WTC11 (cell line): ENCODE data around the gene NRBF2. TPM values are rescaled to one million over a fixed set of nuclear protein-coding genes. Genes with fewer than 3 reads are reported as not detected.

Experiments used
- CBFB ChIP-seq: sonication (generic); formaldehyde crosslinking; IDR thresholded peaks from 2 replicates; pipeline ENCODE4 v1.8.1; 2022; ENCODE audit warnings: mild to moderate bottlenecking, low read depth, missing genetic modification reagents
- FOXJ3 ChIP-seq: sonication (generic); formaldehyde crosslinking; IDR thresholded peaks from 2 replicates; pipeline ENCODE4 v1.9.0; 2021; ENCODE audit warnings: missing genetic modification reagents, mild to moderate bottlenecking, borderline replicate concordance
- JAZF1 ChIP-seq: fragments of 250-450 bp; sonication (Bioruptor Pico); IDR thresholded peaks from 2 replicates; pipeline ENCODE4 v1.9.0; 2021; ENCODE audit warnings: moderate library complexity, mild to moderate bottlenecking, inconsistent platforms
- MYBL2 ChIP-seq: sonication (generic); formaldehyde crosslinking; IDR thresholded peaks from 2 replicates; pipeline ENCODE4 v1.8.1; 2023; ENCODE audit warnings: mild to moderate bottlenecking, moderate library complexity, missing genetic modification reagents
- RELA ChIP-seq: sonication (generic); formaldehyde crosslinking; IDR thresholded peaks from 2 replicates; pipeline ENCODE4 v1.8.1; 2022; ENCODE audit warnings: missing genetic modification reagents, mild to moderate bottlenecking, borderline replicate concordance
- SMAD3 ChIP-seq: sonication (generic); formaldehyde crosslinking; IDR thresholded peaks from 2 replicates; pipeline ENCODE4 v1.8.0; 2022; ENCODE audit warnings: missing genetic modification reagents, mild to moderate bottlenecking, borderline replicate concordance
- ZBTB21 ChIP-seq: sonication (generic); formaldehyde crosslinking; IDR thresholded peaks from 2 replicates; pipeline ENCODE4 v1.8.1; 2023; ENCODE audit warnings: mild to moderate bottlenecking, missing genetic modification reagents, borderline replicate concordance
- ZNF138 ChIP-seq: sonication (generic); formaldehyde crosslinking; conservative IDR thresholded peaks from 2 replicates; pipeline ENCODE4 v1.8.1; 2022; ENCODE audit warnings: mild to moderate bottlenecking, moderate library complexity, missing genetic modification reagents
- ZNF219 ChIP-seq: sonication (generic); formaldehyde crosslinking; IDR thresholded peaks from 2 replicates; pipeline ENCODE4 v1.8.0; 2023; ENCODE audit warnings: missing genetic modification reagents, mild to moderate bottlenecking, borderline replicate concordance
- ZNF317 ChIP-seq: sonication (generic); formaldehyde crosslinking; IDR thresholded peaks from 2 replicates; pipeline ENCODE4 v1.8.1; 2023; ENCODE audit warnings: low read depth, mild to moderate bottlenecking, moderate library complexity, missing genetic modification reagents, borderline replicate concordance
- ZNF423 ChIP-seq: fragments of 250-450 bp; sonication (Bioruptor Pico); IDR thresholded peaks from 2 replicates; pipeline ENCODE4 v2.1.2; 2022; ENCODE audit warnings: mild to moderate bottlenecking, moderate library complexity
- total RNA-seq: library from RNA; stranded (reverse); gene quantifications from 3 replicates; pipeline ENCODE4 v1.2.3, GENCODE V29; 2021
- TF ChIP-seq, protein P1 (sequence below): fragments of 250-450 bp; sonication (Bioruptor Pico); IDR thresholded peaks from 2 replicates; pipeline ENCODE4 v1.8.0; 2021; ENCODE audit warnings: mild to moderate bottlenecking
- TF ChIP-seq, protein P2 (sequence below): sonication (generic); formaldehyde crosslinking; IDR thresholded peaks from 2 replicates; pipeline ENCODE4 v1.8.0; 2022; ENCODE audit warnings: mild to moderate bottlenecking, missing genetic modification reagents
- TF ChIP-seq, protein P3 (sequence below): sonication (generic); formaldehyde crosslinking; IDR thresholded peaks from 2 replicates; pipeline ENCODE4 v1.8.0; 2023; ENCODE audit warnings: missing genetic modification reagents
- TF ChIP-seq, protein P4 (sequence below): fragments of 250-450 bp; sonication (Bioruptor Pico); IDR thresholded peaks from 2 replicates; pipeline ENCODE4 v2.1.2; 2022; ENCODE audit warnings: mild to moderate bottlenecking, moderate library complexity
- TF ChIP-seq, protein P5 (sequence below): fragments of 250-450 bp; sonication (Bioruptor Pico); IDR thresholded peaks from 2 replicates; pipeline ENCODE4 v1.9.0; 2021; ENCODE audit warnings: mild to moderate bottlenecking
- TF ChIP-seq, protein P6 (sequence below): sonication (generic); formaldehyde crosslinking; IDR thresholded peaks from 2 replicates; pipeline ENCODE4 v1.8.1; 2022; ENCODE audit warnings: mild to moderate bottlenecking, missing genetic modification reagents, moderate library complexity, borderline replicate concordance
- TF ChIP-seq, protein P7 (sequence below): sonication (generic); formaldehyde crosslinking; IDR thresholded peaks from 2 replicates; pipeline ENCODE4 v1.8.1; 2023; ENCODE audit warnings: mild to moderate bottlenecking, missing genetic modification reagents, moderate library complexity
- TF ChIP-seq, protein P8 (sequence below): sonication (generic); formaldehyde crosslinking; IDR thresholded peaks from 2 replicates; pipeline ENCODE4 v1.8.1; 2023; ENCODE audit warnings: mild to moderate bottlenecking, missing genetic modification reagents
- TF ChIP-seq, protein P9 (sequence below): fragments of 250-450 bp; sonication (Bioruptor Pico); IDR thresholded peaks from 2 replicates; pipeline ENCODE4 v1.9.0; 2021; ENCODE audit warnings: moderate library complexity, mild to moderate bottlenecking, inconsistent platforms, borderline replicate concordance
- TF ChIP-seq, protein P10 (sequence below): fragments of 200-600 bp; IDR thresholded peaks from 2 replicates; pipeline ENCODE4 v1.8.0; 2022; ENCODE audit warnings: antibody characterized with exemption

NRBF2 gene
- total RNA-seq, 1 experiment from 2014 or later: 25.9 TPM

DNA sequence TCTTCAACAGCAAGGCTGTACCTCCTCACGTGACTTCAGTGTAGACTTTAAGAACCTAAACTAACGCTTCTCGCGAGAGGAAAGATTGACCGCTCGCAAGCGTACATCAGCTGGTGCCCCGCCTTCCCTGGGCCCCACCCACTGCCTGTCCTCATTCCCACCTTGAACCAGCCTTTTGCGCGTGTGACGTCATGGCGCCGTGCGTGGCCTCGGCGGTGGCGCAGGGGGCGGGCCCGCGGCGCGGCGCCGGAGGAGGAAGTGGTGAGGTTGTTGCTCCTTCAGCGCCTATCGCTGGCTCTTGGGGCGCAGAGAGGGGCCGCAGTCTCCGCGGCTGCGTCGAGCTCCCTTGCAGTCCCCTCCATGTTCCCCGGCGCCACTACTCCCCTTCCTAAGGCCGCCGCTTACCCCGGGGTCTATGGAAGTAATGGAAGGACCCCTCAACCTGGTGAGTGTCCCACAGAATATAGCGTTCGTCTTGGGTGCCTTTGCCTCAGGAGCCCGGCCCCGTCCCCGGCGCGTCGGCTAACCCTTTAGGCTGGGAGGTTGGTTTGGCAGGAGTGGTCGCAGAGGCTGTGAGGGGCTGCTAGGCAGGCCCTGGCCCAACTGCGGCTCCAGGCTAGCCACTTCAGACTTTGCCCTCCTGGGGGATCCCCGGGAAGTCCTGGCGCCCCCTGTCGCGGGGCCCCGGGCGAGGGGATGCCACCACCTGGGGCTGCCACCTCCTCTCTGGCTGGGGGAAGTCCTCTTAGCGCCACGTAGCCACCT, at the start of gene NRBF2 (continued):
- no peak for TF ChIP-seq RELA
- TF ChIP-seq, protein P1, sequence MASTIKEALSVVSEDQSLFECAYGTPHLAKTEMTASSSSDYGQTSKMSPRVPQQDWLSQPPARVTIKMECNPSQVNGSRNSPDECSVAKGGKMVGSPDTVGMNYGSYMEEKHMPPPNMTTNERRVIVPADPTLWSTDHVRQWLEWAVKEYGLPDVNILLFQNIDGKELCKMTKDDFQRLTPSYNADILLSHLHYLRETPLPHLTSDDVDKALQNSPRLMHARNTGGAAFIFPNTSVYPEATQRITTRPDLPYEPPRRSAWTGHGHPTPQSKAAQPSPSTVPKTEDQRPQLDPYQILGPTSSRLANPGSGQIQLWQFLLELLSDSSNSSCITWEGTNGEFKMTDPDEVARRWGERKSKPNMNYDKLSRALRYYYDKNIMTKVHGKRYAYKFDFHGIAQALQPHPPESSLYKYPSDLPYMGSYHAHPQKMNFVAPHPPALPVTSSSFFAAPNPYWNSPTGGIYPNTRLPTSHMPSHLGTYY (CRISPR knock-in tag): no peak
- TF ChIP-seq, protein P2, sequence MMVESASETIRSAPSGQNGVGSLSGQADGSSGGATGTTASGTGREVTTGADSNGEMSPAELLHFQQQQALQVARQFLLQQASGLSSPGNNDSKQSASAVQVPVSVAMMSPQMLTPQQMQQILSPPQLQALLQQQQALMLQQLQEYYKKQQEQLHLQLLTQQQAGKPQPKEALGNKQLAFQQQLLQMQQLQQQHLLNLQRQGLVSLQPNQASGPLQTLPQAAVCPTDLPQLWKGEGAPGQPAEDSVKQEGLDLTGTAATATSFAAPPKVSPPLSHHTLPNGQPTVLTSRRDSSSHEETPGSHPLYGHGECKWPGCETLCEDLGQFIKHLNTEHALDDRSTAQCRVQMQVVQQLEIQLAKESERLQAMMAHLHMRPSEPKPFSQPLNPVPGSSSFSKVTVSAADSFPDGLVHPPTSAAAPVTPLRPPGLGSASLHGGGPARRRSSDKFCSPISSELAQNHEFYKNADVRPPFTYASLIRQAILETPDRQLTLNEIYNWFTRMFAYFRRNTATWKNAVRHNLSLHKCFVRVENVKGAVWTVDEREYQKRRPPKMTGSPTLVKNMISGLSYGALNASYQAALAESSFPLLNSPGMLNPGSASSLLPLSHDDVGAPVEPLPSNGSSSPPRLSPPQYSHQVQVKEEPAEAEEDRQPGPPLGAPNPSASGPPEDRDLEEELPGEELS (CRISPR knock-in tag): peak; percentile 68; the same call in 1 of the 2 replicates
- TF ChIP-seq SMAD3 (CRISPR knock-in tag): peak; percentile 63; the same call in 1 of the 2 replicates
- TF ChIP-seq, protein P3, sequence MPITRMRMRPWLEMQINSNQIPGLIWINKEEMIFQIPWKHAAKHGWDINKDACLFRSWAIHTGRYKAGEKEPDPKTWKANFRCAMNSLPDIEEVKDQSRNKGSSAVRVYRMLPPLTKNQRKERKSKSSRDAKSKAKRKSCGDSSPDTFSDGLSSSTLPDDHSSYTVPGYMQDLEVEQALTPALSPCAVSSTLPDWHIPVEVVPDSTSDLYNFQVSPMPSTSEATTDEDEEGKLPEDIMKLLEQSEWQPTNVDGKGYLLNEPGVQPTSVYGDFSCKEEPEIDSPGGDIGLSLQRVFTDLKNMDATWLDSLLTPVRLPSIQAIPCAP (CRISPR knock-in tag): no peak
- TF ChIP-seq, protein P4, sequence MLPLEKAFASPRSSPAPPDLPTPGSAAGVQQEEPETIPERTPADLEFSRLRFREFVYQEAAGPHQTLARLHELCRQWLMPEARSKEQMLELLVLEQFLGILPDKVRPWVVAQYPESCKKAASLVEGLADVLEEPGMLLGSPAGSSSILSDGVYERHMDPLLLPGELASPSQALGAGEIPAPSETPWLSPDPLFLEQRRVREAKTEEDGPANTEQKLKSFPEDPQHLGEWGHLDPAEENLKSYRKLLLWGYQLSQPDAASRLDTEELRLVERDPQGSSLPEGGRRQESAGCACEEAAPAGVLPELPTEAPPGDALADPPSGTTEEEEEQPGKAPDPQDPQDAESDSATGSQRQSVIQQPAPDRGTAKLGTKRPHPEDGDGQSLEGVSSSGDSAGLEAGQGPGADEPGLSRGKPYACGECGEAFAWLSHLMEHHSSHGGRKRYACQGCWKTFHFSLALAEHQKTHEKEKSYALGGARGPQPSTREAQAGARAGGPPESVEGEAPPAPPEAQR (CRISPR knock-in tag): no peak
- TF ChIP-seq, protein P5, sequence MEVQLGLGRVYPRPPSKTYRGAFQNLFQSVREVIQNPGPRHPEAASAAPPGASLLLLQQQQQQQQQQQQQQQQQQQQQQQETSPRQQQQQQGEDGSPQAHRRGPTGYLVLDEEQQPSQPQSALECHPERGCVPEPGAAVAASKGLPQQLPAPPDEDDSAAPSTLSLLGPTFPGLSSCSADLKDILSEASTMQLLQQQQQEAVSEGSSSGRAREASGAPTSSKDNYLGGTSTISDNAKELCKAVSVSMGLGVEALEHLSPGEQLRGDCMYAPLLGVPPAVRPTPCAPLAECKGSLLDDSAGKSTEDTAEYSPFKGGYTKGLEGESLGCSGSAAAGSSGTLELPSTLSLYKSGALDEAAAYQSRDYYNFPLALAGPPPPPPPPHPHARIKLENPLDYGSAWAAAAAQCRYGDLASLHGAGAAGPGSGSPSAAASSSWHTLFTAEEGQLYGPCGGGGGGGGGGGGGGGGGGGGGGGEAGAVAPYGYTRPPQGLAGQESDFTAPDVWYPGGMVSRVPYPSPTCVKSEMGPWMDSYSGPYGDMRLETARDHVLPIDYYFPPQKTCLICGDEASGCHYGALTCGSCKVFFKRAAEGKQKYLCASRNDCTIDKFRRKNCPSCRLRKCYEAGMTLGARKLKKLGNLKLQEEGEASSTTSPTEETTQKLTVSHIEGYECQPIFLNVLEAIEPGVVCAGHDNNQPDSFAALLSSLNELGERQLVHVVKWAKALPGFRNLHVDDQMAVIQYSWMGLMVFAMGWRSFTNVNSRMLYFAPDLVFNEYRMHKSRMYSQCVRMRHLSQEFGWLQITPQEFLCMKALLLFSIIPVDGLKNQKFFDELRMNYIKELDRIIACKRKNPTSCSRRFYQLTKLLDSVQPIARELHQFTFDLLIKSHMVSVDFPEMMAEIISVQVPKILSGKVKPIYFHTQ (CRISPR knock-in tag): no peak
- TF ChIP-seq JAZF1: no peak
- TF ChIP-seq, protein P6, sequence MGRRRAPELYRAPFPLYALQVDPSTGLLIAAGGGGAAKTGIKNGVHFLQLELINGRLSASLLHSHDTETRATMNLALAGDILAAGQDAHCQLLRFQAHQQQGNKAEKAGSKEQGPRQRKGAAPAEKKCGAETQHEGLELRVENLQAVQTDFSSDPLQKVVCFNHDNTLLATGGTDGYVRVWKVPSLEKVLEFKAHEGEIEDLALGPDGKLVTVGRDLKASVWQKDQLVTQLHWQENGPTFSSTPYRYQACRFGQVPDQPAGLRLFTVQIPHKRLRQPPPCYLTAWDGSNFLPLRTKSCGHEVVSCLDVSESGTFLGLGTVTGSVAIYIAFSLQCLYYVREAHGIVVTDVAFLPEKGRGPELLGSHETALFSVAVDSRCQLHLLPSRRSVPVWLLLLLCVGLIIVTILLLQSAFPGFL (CRISPR knock-in tag): no peak
- peak; percentile 86 for TF ChIP-seq ZNF423
- TF ChIP-seq MYBL2 (CRISPR knock-in tag): peak; percentile 60; the same call in 1 of the 2 replicates
- TF ChIP-seq ZBTB21 (CRISPR knock-in tag): no peak
- TF ChIP-seq ZNF138: no peak
- TF ChIP-seq ZNF317 (CRISPR knock-in tag): no peak
- TF ChIP-seq, protein P7, sequence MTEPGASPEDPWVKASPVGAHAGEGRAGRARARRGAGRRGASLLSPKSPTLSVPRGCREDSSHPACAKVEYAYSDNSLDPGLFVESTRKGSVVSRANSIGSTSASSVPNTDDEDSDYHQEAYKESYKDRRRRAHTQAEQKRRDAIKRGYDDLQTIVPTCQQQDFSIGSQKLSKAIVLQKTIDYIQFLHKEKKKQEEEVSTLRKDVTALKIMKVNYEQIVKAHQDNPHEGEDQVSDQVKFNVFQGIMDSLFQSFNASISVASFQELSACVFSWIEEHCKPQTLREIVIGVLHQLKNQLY: no peak
- no peak for TF ChIP-seq ZNF219
- TF ChIP-seq CBFB (CRISPR knock-in tag): no peak
- TF ChIP-seq, protein P8, sequence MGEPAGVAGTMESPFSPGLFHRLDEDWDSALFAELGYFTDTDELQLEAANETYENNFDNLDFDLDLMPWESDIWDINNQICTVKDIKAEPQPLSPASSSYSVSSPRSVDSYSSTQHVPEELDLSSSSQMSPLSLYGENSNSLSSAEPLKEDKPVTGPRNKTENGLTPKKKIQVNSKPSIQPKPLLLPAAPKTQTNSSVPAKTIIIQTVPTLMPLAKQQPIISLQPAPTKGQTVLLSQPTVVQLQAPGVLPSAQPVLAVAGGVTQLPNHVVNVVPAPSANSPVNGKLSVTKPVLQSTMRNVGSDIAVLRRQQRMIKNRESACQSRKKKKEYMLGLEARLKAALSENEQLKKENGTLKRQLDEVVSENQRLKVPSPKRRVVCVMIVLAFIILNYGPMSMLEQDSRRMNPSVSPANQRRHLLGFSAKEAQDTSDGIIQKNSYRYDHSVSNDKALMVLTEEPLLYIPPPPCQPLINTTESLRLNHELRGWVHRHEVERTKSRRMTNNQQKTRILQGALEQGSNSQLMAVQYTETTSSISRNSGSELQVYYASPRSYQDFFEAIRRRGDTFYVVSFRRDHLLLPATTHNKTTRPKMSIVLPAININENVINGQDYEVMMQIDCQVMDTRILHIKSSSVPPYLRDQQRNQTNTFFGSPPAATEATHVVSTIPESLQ (CRISPR knock-in tag): no peak
- TF ChIP-seq, protein P9, sequence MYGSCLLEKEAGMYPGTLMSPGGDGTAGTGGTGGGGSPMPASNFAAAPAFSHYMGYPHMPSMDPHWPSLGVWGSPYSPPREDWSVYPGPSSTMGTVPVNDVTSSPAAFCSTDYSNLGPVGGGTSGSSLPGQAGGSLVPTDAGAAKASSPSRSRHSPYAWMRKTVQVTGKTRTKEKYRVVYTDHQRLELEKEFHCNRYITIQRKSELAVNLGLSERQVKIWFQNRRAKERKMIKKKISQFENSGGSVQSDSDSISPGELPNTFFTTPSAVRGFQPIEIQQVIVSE (CRISPR knock-in tag): no peak
- TF ChIP-seq, protein P10, sequence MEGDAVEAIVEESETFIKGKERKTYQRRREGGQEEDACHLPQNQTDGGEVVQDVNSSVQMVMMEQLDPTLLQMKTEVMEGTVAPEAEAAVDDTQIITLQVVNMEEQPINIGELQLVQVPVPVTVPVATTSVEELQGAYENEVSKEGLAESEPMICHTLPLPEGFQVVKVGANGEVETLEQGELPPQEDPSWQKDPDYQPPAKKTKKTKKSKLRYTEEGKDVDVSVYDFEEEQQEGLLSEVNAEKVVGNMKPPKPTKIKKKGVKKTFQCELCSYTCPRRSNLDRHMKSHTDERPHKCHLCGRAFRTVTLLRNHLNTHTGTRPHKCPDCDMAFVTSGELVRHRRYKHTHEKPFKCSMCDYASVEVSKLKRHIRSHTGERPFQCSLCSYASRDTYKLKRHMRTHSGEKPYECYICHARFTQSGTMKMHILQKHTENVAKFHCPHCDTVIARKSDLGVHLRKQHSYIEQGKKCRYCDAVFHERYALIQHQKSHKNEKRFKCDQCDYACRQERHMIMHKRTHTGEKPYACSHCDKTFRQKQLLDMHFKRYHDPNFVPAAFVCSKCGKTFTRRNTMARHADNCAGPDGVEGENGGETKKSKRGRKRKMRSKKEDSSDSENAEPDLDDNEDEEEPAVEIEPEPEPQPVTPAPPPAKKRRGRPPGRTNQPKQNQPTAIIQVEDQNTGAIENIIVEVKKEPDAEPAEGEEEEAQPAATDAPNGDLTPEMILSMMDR: no peak
- no peak for TF ChIP-seq FOXJ3 (CRISPR knock-in tag)
